ENCODE results near the gene CETP.

Gene CETP

GRCh38 chr16:57016831-57017230, 55.1 kb downstream of the CETP start:
- DNase-seq, result peak in 1 of 56 donors; percentile 16

GRCh38 chr16:57017251-57017650, 55.5 kb downstream of the CETP start:
- no peak for DNase-seq

GRCh38 chr16:57019746-57020145, 58.0 kb downstream of the CETP start:
- DNase-seq, result no peak

GRCh38 chr16:57020651-57021050, 58.9 kb downstream of the CETP start:
- DNase-seq, result no peak

- DNase-seq, result no peak
These were observed 60.0 kb downstream of the CETP start for GRCh38 chr16:57021757-57022156.

- DNase-seq, result no peak
These were observed 60.7 kb downstream of the CETP start for GRCh38 chr16:57022445-57022844.

GRCh38 chr16:57023541-57024249, 61.9 kb downstream of the CETP start:
- no peak for DNase-seq

GRCh38 chr16:57024894-57025680, 63.3 kb downstream of the CETP start:
- DNase-seq, result no peak

- no peak for DNase-seq
These were observed 64.4 kb downstream of the CETP start for GRCh38 chr16:57025941-57026777.

GRCh38 chr16:57026778-57027062, 65.0 kb downstream of the CETP start:
- DNase-seq, result no peak

- DNase-seq, result no peak
These were observed 65.3 kb downstream of the CETP start for GRCh38 chr16:57027067-57027466.

GRCh38 chr16:57028086-57028485, 66.3 kb downstream of the CETP start:
- DNase-seq, result no peak

GRCh38 chr16:57029161-57030160, 67.7 kb downstream of the CETP start:
- no peak for DNase-seq

GRCh38 chr16:57030346-57030902, 68.7 kb downstream of the CETP start:
- no peak for DNase-seq

GRCh38 chr16:57031156-57031555, 69.4 kb downstream of the CETP start:
- no peak for DNase-seq

GRCh38 chr16:57032346-57032745, 70.6 kb downstream of the CETP start:
- no peak for DNase-seq

GRCh38 chr16:57032931-57033330, 71.2 kb downstream of the CETP start:
- DNase-seq, result no peak

Data from nucleus accumbens (tissue), 56 donors.